GM19328 (cell line): ENCODE results near the gene PHACTR2.
"Not testable (repeated sequence)": the region's sequence is repeated elsewhere in the genome, so short reads cannot be mapped to it uniquely, and the experiment has no call there.

Source experiments
- ATAC-seq: cut with Tn5 transposase; IDR thresholded peaks from one replicate; pipeline ENCODE4 v1.9.1; 2021; ENCODE audit warnings: mild to moderate bottlenecking, moderate library complexity; ENCODE audit not compliant: unreplicated experiment

Gene PHACTR2

GRCh38 chr6:143738072-143738690 lies 60.4 kb downstream of the PHACTR2 start:
- ATAC-seq = not testable (repeated sequence)

- no peak for ATAC-seq
These were observed 61.6 kb downstream of the PHACTR2 start for GRCh38 chr6:143739341-143739851.

GRCh38 chr6:143740213-143740612 lies 62.4 kb downstream of the PHACTR2 start:
- no peak for ATAC-seq

GRCh38 chr6:143741480-143741879 lies 63.7 kb downstream of the PHACTR2 start:
- no peak for ATAC-seq

GRCh38 chr6:143742070-143742954 lies 64.5 kb downstream of the PHACTR2 start:
- no peak for ATAC-seq

GRCh38 chr6:143742955-143743255 lies 65.1 kb downstream of the PHACTR2 start:
- ATAC-seq = no peak

GRCh38 chr6:143743301-143744166 lies 65.8 kb downstream of the PHACTR2 start:
- no peak for ATAC-seq

GRCh38 chr6:143744551-143745165 lies 66.9 kb downstream of the PHACTR2 start:
- no peak for ATAC-seq

GRCh38 chr6:143745166-143746133 lies 67.7 kb downstream of the PHACTR2 start:
- no peak for ATAC-seq

- ATAC-seq = no peak
These were observed 68.7 kb downstream of the PHACTR2 start for GRCh38 chr6:143746202-143747119.

- no peak for ATAC-seq
These were observed 69.6 kb downstream of the PHACTR2 start for GRCh38 chr6:143747347-143747842.

GRCh38 chr6:143749891-143750290 lies 72.1 kb downstream of the PHACTR2 start:
- no peak for ATAC-seq

GRCh38 chr6:143750877-143751276 lies 73.1 kb downstream of the PHACTR2 start:
- no peak for ATAC-seq

GRCh38 chr6:143752459-143752858 lies 74.7 kb downstream of the PHACTR2 start:
- ATAC-seq = no peak

- no peak for ATAC-seq
These were observed 75.9 kb downstream of the PHACTR2 start for GRCh38 chr6:143753678-143754077.

- no peak for ATAC-seq
These were observed 76.4 kb downstream of the PHACTR2 start for GRCh38 chr6:143754204-143754603.

- no peak for ATAC-seq
These were observed 77.6 kb downstream of the PHACTR2 start for GRCh38 chr6:143755301-143755744.

- ATAC-seq = no peak
These were observed 79.6 kb downstream of the PHACTR2 start for GRCh38 chr6:143757346-143757832.
